Vagina (tissue), 2 donors: ENCODE results near the gene NDOR1. TPM values are rescaled to one million over a fixed set of nuclear protein-coding genes. Genes with fewer than 3 reads are reported as not detected.

Experiments
- DNase-seq, 2 donors: peaks; one replicate each; pipeline ENCODE4 v3.0.0-alpha.2; 2017; ENCODE audit errors: extremely low spot score in 2 of 2
- H3K27ac ChIP-seq: fragments of 200-600 bp; sonication (generic); one replicate; pipeline ENCODE4 v1.5.1; 2019
- H3K27me3 ChIP-seq: fragments of 200-600 bp; sonication (generic); one replicate; pipeline ENCODE4 v1.5.1; 2019
- H3K36me3 ChIP-seq, 2 donors: fragments of 200-600 bp; sonication (generic); one replicate each; pipeline ENCODE4 v1.5.1; 2017 to 2019
- H3K4me1 ChIP-seq: fragments of 200-600 bp; sonication (generic); one replicate; pipeline ENCODE4 v1.5.1; 2019
- H3K4me3 ChIP-seq, 2 donors: fragments of 200-600 bp; sonication (generic); 1 replicate in 1 of 2; 2 replicates in 1 of 2; pipeline ENCODE4 v1.5.1; 2016 to 2019
- H3K9me3 ChIP-seq: fragments of 200-600 bp; sonication (generic); one replicate; pipeline ENCODE4 v1.5.1; 2019
- CTCF ChIP-seq, 3 experiments: fragments of 450-650 bp in 2 of 3; fragments of 200-600 bp in 1 of 3; sonication (generic) in 1 of 3; IDR thresholded peaks; one replicate each; pipeline ENCODE4 v1.5.1; 2017 to 2019; ENCODE audit warnings: antibody characterized with exemption in 3 of 3, mild to moderate bottlenecking in 2 of 3, moderate library complexity in 2 of 3
- POLR2A ChIP-seq, 2 donors: fragments of 450-650 bp; IDR thresholded peaks; one replicate each; pipeline ENCODE4 v1.6.1; 2017; ENCODE audit warnings: antibody characterized with exemption in 2 of 2, mild to moderate bottlenecking in 2 of 2, moderate library complexity in 2 of 2
- POLR2AphosphoS5 ChIP-seq, 2 donors: sonication (generic); formaldehyde crosslinking; IDR thresholded peaks; one replicate each; pipeline ENCODE4 v1.9.0; 2017; ENCODE audit warnings: antibody characterized with exemption in 2 of 2, mild to moderate bottlenecking in 2 of 2, low read depth in 1 of 2; ENCODE audit not compliant: insufficient read depth in 1 of 2
- intact Hi-C: fragments of 100-400 bp; cut with DNase I; formaldehyde crosslinking; loops from one replicate; pipeline ENCODE4 v1.15.1; 2023
- total RNA-seq: library from RNA; depleted of rRNA; stranded (reverse); fragments of >200 nt; gene quantifications from one replicate; pipeline ENCODE4 v1.2.3, GENCODE V29; 2016

The NDOR1 gene
- total RNA-seq, 1 donor from 2014 or later: 12.0 TPM

GRCh38 chr9:137172901-137173795, 32.4 kb upstream of the NDOR1 start:
- Histone ChIP-seq H3K36me3 (peaks cover 0 to 4% of the 10 kb centered on the region in 2 donors), H3K27me3 (peaks cover 8% of the 10 kb centered on the region), H3K27ac (no peak overlapping the region), H3K9me3 (no peaks in the 10 kb centered on the region), H3K4me3 (no peak overlapping the region), H3K4me1 (peaks cover 27% of the 10 kb centered on the region)
- DNase-seq: no peak
- TF ChIP-seq CTCF (IDR thresholded peaks at IDR 0.05) (no peak), POLR2AphosphoS5 (IDR thresholded peaks at IDR 0.05; ENCODE audit: insufficient read depth in 1 of 2, low read depth in 1 of 2) (no peak), POLR2A (IDR thresholded peaks at IDR 0.05) (no peak)
- intact Hi-C loops: no loop called here

- Histone ChIP-seq H3K27me3 (peaks cover 5% of the 10 kb centered on the region), H3K36me3 (peaks cover 0 to 9% of the 10 kb centered on the region in 2 donors), H3K4me1 (peaks cover 18% of the 10 kb centered on the region), H3K27ac (no peak overlapping the region), H3K4me3 (no peak overlapping the region), H3K9me3 (no peaks in the 10 kb centered on the region)
- DNase-seq: no peak
- no peak for TF ChIP-seq POLR2A (IDR thresholded peaks at IDR 0.05)
- TF ChIP-seq CTCF (IDR thresholded peaks at IDR 0.05): no peak
- no peak for TF ChIP-seq POLR2AphosphoS5 (IDR thresholded peaks at IDR 0.05; ENCODE audit: insufficient read depth in 1 of 2, low read depth in 1 of 2)
- intact Hi-C loops: no loop called here
These were observed 31.5 kb upstream of the NDOR1 start for GRCh38 chr9:137173796-137174664.

GRCh38 chr9:137174722-137175293, 30.7 kb upstream of the NDOR1 start:
- TF ChIP-seq POLR2AphosphoS5 (IDR thresholded peaks at IDR 0.05; ENCODE audit: insufficient read depth in 1 of 2, low read depth in 1 of 2) (no peak), CTCF (IDR thresholded peaks at IDR 0.05) (no peak), POLR2A (IDR thresholded peaks at IDR 0.05) (no peak)
- H3K9me3 ChIP-seq: no peaks in the 10 kb centered on the region
- intact Hi-C loops: no loop called here
- H3K4me3 ChIP-seq: no peak overlapping the region
- H3K36me3 ChIP-seq: peaks cover 0 to 12% of the 10 kb centered on the region in 2 donors
- peaks cover 13% of the 10 kb centered on the region for H3K4me1 ChIP-seq
- DNase-seq: no peak
- peaks cover 3% of the 10 kb centered on the region for H3K27me3 ChIP-seq
- no peak overlapping the region for H3K27ac ChIP-seq

- Histone ChIP-seq H3K9me3 (no peaks in the 10 kb centered on the region), H3K4me1 (peaks cover 13% of the 10 kb centered on the region), H3K36me3 (peaks cover 0 to 18% of the 10 kb centered on the region in 2 donors), H3K27ac (no peak overlapping the region), H3K4me3 (no peak overlapping the region), H3K27me3 (no peaks in the 10 kb centered on the region)
- intact Hi-C loops: no loop called here
- DNase-seq: no peak
- TF ChIP-seq POLR2AphosphoS5 (IDR thresholded peaks at IDR 0.05; ENCODE audit: insufficient read depth in 1 of 2, low read depth in 1 of 2) (no peak), POLR2A (IDR thresholded peaks at IDR 0.05) (no peak), CTCF (IDR thresholded peaks at IDR 0.05) (no peak)
These were observed 30.0 kb upstream of the NDOR1 start for GRCh38 chr9:137175345-137175961.
